Kidney (tissue), 14 donors: ENCODE results near the gene GABRQ. TPM values are rescaled to one million over a fixed set of nuclear protein-coding genes. Genes with fewer than 3 reads are reported as not detected.
"Not testable (repeated sequence)": the region's sequence is repeated elsewhere in the genome, so short reads cannot be mapped to it uniquely, and the experiment has no call there.

Source experiments
- DNase-seq, 5 donors: peaks; one replicate each; pipeline ENCODE4 v3.0.0-alpha.2; 2013 to 2020
- FAIRE-seq: peaks from 2 replicates; lab custom pipeline; 2012; peaks lifted over from hg19 to GRCh38; lab: Jason Lieb, UNC
- H3K27ac ChIP-seq, 2 donors: one replicate each; pipeline ENCODE4 v1.7.0; 2013; ENCODE audit warnings: low read depth in 2 of 2, low read length in 2 of 2, inconsistent platforms in 1 of 2
- H3K27me3 ChIP-seq: one replicate; pipeline ENCODE4 v1.7.1; 2013; ENCODE audit warnings: low read length, inconsistent platforms; ENCODE audit not compliant: control insufficient read depth, insufficient read depth
- H3K36me3 ChIP-seq, 3 donors: one replicate each; pipeline versions ENCODE4 v1.7.0 to v1.7.1; 2013; ENCODE audit warnings: low read length in 3 of 3, control low read depth in 1 of 3, inconsistent platforms in 1 of 3; ENCODE audit not compliant: insufficient read depth in 3 of 3, control insufficient read depth in 2 of 3
- H3K4me1 ChIP-seq, 3 donors: one replicate each; pipeline versions ENCODE4 v1.7.0 to v1.7.1; 2013; ENCODE audit warnings: low read length in 3 of 3, inconsistent platforms in 1 of 3, low read depth in 1 of 3; ENCODE audit not compliant: control insufficient read depth in 2 of 3, insufficient read depth in 2 of 3
- H3K4me3 ChIP-seq, 3 donors: one replicate each; pipeline versions ENCODE4 v1.7.0 to v1.8.1; 2013; ENCODE audit warnings: low read length in 3 of 3, control low read depth in 1 of 3, inconsistent platforms in 1 of 3
- H3K9ac ChIP-seq, 3 donors: one replicate each; pipeline versions ENCODE4 v1.7.0 to v1.7.1; 2013; ENCODE audit warnings: low read length in 3 of 3, control low read depth in 1 of 3, inconsistent platforms in 1 of 3
- H3K9me3 ChIP-seq, 3 donors: one replicate each; pipeline versions ENCODE4 v1.7.0 to v1.7.1; 2013; ENCODE audit warnings: low read length in 3 of 3, control low read depth in 1 of 3, inconsistent platforms in 1 of 3; ENCODE audit not compliant: control insufficient read depth in 2 of 3, insufficient read depth in 1 of 3
- intact Hi-C: fragments of 100-400 bp; cut with DNase I; formaldehyde crosslinking; loops from one replicate; pipeline ENCODE4 v1.11.1; 2022
- polyA plus RNA-seq: library from polyadenylated mRNA; stranded (reverse); fragments of 350-450 nt; fragmentation: Illumina TruSeq; extraction: RNeasy Lipid Tissue Mini Kit (QIAGEN cat#74804); gene quantifications from one replicate; pipeline ENCODE4 v1.2.3, GENCODE V29; 2014; ENCODE audit warnings: low read depth, low replicate concordance; ENCODE audit not compliant: insufficient read depth
- total RNA-seq: library from RNA; stranded (reverse); fragmentation: NEBNext Ultra II Directional; extraction: Animal tissue kit (Norgen Biotek cat#: 25700); gene quantifications from one replicate; pipeline ENCODE4 v1.2.1, GENCODE V29; 2021
- TF ChIP-seq, protein P1 (sequence below): IDR thresholded peaks from 3 replicates; pipeline ENCODE4 v1.5.1; 2012; ENCODE audit warnings: mild to moderate bottlenecking, moderate library complexity, borderline replicate concordance; ENCODE audit not compliant: insufficient read depth; ENCODE audit errors: extremely low read depth
- donor health status: control.
- donor health status: control.
- donor health status: control.
- donor health status: control.
- donor health status: control.
- donor health status: DM: yes; HTN: yes; CAD: no.
- donor health status: Normal renal cell carcinoma (clear cell type).

The GABRQ gene
- total and polyA plus RNA-seq, 2 donors from 2014 or later: 0.03 TPM; not detected in 1

DNA sequence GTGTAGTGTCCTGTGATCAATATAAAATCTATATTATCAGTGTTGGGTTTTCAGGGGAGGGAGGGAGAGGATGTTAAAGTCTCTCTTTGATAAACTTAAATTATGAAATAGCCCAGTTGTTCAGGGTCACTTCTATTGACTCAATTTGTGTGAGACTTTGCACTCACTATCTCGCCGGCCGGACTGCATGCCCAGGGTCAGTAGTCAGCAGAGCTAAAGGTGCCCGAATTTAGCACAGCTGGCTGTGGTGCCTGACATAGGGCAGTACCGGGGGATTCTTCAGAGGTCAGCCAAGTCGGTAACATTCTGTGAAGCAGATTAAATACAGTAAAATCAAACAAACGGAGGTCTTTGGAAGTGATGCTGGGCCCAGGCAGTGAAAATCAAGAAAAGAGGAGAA lies 19.2 kb downstream of the GABRQ start:
- no peak for FAIRE-seq
- TF ChIP-seq, protein P1, sequence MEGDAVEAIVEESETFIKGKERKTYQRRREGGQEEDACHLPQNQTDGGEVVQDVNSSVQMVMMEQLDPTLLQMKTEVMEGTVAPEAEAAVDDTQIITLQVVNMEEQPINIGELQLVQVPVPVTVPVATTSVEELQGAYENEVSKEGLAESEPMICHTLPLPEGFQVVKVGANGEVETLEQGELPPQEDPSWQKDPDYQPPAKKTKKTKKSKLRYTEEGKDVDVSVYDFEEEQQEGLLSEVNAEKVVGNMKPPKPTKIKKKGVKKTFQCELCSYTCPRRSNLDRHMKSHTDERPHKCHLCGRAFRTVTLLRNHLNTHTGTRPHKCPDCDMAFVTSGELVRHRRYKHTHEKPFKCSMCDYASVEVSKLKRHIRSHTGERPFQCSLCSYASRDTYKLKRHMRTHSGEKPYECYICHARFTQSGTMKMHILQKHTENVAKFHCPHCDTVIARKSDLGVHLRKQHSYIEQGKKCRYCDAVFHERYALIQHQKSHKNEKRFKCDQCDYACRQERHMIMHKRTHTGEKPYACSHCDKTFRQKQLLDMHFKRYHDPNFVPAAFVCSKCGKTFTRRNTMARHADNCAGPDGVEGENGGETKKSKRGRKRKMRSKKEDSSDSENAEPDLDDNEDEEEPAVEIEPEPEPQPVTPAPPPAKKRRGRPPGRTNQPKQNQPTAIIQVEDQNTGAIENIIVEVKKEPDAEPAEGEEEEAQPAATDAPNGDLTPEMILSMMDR: no peak
- intact Hi-C loops: no loop called here
- Histone ChIP-seq H3K4me1 (no peaks in the 10 kb centered on the region), H3K27me3 (no peaks in the 10 kb centered on the region), H3K9me3 (no peaks in the 10 kb centered on the region), H3K27ac (no peak overlapping the region), H3K36me3 (no peaks in the 10 kb centered on the region), H3K9ac (no peak overlapping the region), H3K4me3 (no peak overlapping the region)
- DNase-seq: no peak

DNA sequence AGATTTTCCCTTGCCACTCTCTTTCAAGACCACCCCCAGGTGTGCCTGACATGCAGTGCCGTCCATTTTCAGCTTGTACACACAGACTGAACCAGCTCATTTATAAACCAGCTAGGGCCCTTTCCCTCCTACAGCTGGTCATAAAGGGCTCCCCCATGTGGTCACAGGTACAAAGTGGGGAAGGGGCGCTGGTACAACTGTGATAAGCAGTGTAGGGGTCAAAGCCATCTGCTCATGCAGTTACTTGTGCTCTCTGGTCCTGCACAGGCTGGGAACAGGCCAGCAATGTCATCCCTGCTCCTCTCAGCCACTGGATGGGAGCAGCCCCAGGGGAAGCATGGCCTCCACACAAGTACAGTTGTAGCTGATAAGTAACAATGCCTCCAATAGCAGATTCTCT lies 20.6 kb downstream of the GABRQ start:
- no peak for DNase-seq
- H3K27me3 ChIP-seq: no peaks in the 10 kb centered on the region
- intact Hi-C loops: no loop called here
- no peaks in the 10 kb centered on the region for H3K36me3 ChIP-seq
- no peaks in the 10 kb centered on the region for H3K9me3 ChIP-seq
- H3K4me3 ChIP-seq: no peak overlapping the region
- H3K4me1 ChIP-seq: no peaks in the 10 kb centered on the region
- H3K9ac ChIP-seq: no peak overlapping the region
- FAIRE-seq: no peak
- H3K27ac ChIP-seq: no peak overlapping the region
- TF ChIP-seq, protein P1: no peak

DNA sequence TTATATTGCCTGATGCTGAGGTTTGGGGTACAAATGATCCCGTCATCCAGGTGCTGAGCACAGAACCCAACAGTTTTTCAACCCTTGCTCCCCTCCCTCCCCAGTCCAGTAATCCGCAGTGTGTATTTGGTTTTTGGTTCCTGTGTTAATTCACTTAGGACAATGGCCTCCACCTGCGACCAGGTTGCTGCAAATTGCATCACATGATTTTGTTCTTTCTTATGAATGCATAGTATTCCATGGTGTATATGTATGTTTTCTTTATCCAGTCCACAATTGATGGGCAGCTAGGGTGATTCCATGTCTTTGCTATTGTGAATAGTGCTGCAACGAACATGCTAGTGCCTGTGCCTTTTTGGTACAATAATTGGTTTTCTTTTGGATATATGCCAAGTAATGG lies 25.4 kb downstream of the GABRQ start:
- no peak overlapping the region for H3K9ac ChIP-seq
- TF ChIP-seq, protein P1: no peak
- no peak for FAIRE-seq

DNA sequence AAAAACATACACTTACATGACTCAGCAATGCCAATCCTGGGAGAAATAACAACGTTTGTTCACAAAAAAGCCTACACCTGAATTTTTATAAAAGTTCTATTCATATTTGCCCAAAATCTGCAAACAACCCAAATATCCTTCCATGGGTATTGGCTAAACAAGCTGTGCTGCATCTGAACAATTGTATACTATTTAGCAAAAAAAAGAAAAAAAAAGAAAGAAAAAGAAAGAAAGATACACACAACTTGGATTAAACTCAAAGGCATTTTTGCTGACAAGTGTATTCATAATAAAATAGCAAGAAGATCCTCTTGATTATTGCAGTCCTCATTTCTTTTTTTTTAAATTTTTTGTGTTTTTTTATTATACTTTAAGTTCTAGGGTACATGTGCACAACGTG lies 36.4 kb downstream of the GABRQ start:
- FAIRE-seq (no peak), DNase-seq (no peak)
- no peak overlapping the region for H3K9ac ChIP-seq
- intact Hi-C loops: no loop called here
- no peaks in the 10 kb centered on the region for H3K9me3 ChIP-seq
- TF ChIP-seq, protein P1: no peak
- no peak overlapping the region for H3K27ac ChIP-seq
- no peak overlapping the region for H3K4me3 ChIP-seq
- H3K4me1 ChIP-seq: no peaks in the 10 kb centered on the region
- H3K36me3 ChIP-seq: no peaks in the 10 kb centered on the region
- H3K27me3 ChIP-seq: no peaks in the 10 kb centered on the region

More for the DNA sequence above, 25.4 kb downstream of the GABRQ start:
- intact Hi-C loops: no loop called here
- Histone ChIP-seq H3K9me3 (no peaks in the 10 kb centered on the region), H3K27ac (no peak overlapping the region), H3K4me1 (no peaks in the 10 kb centered on the region), H3K36me3 (no peaks in the 10 kb centered on the region), H3K27me3 (no peaks in the 10 kb centered on the region), H3K4me3 (no peak overlapping the region)
- no peak for DNase-seq

DNA sequence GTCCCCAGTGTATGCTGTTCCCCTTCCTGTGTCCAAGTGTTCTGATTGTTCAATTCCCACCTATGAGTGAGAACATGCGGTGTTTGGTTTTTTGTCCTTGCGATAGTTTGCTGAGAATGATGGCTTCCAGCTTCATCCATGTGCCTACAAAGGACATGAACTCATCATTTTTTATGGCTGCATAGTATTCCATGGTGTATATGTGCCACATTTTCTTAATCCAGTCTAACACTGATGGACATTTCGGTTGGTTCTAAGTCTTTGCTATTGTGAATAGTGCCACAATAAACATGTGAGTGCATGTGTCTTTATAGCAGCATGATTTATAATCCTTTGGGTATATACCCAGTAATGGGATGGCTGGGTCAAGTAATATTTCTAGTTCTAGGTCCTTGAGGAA lies 37.0 kb downstream of the GABRQ start:
- H3K9me3 ChIP-seq, intact Hi-C loops, H3K4me1 ChIP-seq, H3K27ac ChIP-seq, H3K4me3 ChIP-seq, H3K36me3 ChIP-seq, H3K27me3 ChIP-seq, FAIRE-seq, DNase-seq, H3K9ac ChIP-seq: not testable (repeated sequence)

DNA sequence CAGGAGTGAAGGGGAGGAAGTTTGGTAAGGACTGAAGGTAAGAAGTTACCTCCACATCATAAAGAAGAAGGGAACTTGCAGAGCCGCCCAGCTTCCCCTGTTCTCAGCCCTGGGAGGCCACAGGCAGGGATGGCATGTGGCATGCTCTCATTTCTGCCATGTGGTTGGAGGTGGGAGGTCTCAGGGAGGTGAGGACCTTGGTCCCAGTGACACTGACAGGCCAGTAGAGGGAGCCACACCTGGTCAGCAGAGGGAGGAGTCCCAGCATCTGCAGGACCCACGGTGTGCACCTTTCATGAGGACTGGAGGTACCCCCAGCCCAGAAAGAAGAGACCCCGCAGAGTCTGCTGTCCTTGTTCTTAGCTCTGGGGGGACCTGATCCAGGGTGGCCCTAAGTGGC lies 43.3 kb downstream of the GABRQ start:
- H3K27me3 ChIP-seq, H3K36me3 ChIP-seq, H3K27ac ChIP-seq, DNase-seq, H3K4me3 ChIP-seq, intact Hi-C loops, H3K4me1 ChIP-seq, H3K9me3 ChIP-seq, H3K9ac ChIP-seq: not testable (repeated sequence)
- FAIRE-seq: peak; percentile 29
